Occipital lobe (tissue), 2 donors: ENCODE results near the gene CDH23. TPM values are rescaled to one million over a fixed set of nuclear protein-coding genes. Genes with fewer than 3 reads are reported as not detected.

Source experiments
- DNase-seq: peaks from one replicate; lab custom pipeline; 2025; lab: John Stamatoyannopoulos, UW
- total RNA-seq: library from RNA; depleted of rRNA; stranded (reverse); fragments of >200 nt; gene quantifications from one replicate; pipeline ENCODE4 v1.2.3, GENCODE V29; 2014

CDH23 gene
- total RNA-seq, 1 donor from 2014 or later, result 1.2 TPM

- DNase-seq, result peak; percentile 37
Measured at GRCh38 chr10:71621231-71622153, 224.8 kb downstream of the CDH23 start.

GRCh38 chr10:71622154-71622526 lies 225.4 kb downstream of the CDH23 start:
- DNase-seq, result peak; percentile 60

- no peak for DNase-seq
Measured at GRCh38 chr10:71622616-71623015, 225.9 kb downstream of the CDH23 start.

- no peak for DNase-seq
Measured at GRCh38 chr10:71623098-71623985, 226.6 kb downstream of the CDH23 start.

- no peak for DNase-seq
Measured at GRCh38 chr10:71623986-71624291, 227.2 kb downstream of the CDH23 start.

- no peak for DNase-seq
Measured at GRCh38 chr10:71625445-71626175, 228.9 kb downstream of the CDH23 start.

GRCh38 chr10:71627230-71627939 lies 230.7 kb downstream of the CDH23 start:
- no peak for DNase-seq

- DNase-seq, result no peak
Measured at GRCh38 chr10:71627956-71628355, 231.2 kb downstream of the CDH23 start.

GRCh38 chr10:71629131-71629530 lies 232.4 kb downstream of the CDH23 start:
- DNase-seq, result no peak

- no peak for DNase-seq
Measured at GRCh38 chr10:71630168-71630567, 233.4 kb downstream of the CDH23 start.

- no peak for DNase-seq
Measured at GRCh38 chr10:71631007-71631861, 234.5 kb downstream of the CDH23 start.

GRCh38 chr10:71632200-71632820 lies 235.6 kb downstream of the CDH23 start:
- DNase-seq, result no peak

GRCh38 chr10:71632896-71633600 lies 236.3 kb downstream of the CDH23 start:
- DNase-seq, result no peak

GRCh38 chr10:71633920-71634319 lies 237.2 kb downstream of the CDH23 start:
- DNase-seq, result no peak

- no peak for DNase-seq
Measured at GRCh38 chr10:71634531-71635164, 237.9 kb downstream of the CDH23 start.

- DNase-seq, result no peak
Measured at GRCh38 chr10:71635251-71635866, 238.6 kb downstream of the CDH23 start.

- no peak for DNase-seq
Measured at GRCh38 chr10:71635867-71636266, 239.1 kb downstream of the CDH23 start.

GRCh38 chr10:71636588-71636987 lies 239.9 kb downstream of the CDH23 start:
- DNase-seq, result no peak
